WI38 (cell line): ENCODE measurements around the gene TGFBR3.

ENCODE experiments used
- H3K4me3 ChIP-seq: 2 replicates; pipeline ENCODE4 v1.5.1; 2011; ENCODE audit warnings: low read depth, mild to moderate bottlenecking, control low read depth, low read length
- TF ChIP-seq, protein P1 (sequence below): IDR thresholded peaks from 2 replicates; pipeline ENCODE4 v1.5.1; 2012; ENCODE audit warnings: low read depth, mild to moderate bottlenecking, control low read depth, low read length

The TGFBR3 gene

DNA sequence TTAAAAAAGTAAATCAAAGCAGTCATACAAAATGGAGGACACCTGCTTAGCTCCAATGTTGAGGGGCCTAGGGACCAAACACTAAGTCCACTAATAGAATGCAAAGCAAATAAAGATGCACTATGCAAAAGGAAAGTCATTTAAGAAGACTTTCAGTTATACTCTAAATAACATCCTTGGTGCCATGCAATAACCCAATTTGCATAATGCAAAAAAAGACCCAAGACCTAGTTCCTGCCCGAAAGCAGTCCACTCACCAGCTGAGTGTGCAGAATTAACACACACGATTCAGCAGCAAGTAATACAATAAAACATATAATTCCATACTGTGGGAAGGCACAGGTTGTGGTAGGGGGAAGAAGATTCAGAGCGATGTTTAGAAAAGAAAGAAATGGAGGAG, 101.8 kb downstream of the TGFBR3 start:
- H3K4me3 ChIP-seq = no peak overlapping the region
- TF ChIP-seq, protein P1, sequence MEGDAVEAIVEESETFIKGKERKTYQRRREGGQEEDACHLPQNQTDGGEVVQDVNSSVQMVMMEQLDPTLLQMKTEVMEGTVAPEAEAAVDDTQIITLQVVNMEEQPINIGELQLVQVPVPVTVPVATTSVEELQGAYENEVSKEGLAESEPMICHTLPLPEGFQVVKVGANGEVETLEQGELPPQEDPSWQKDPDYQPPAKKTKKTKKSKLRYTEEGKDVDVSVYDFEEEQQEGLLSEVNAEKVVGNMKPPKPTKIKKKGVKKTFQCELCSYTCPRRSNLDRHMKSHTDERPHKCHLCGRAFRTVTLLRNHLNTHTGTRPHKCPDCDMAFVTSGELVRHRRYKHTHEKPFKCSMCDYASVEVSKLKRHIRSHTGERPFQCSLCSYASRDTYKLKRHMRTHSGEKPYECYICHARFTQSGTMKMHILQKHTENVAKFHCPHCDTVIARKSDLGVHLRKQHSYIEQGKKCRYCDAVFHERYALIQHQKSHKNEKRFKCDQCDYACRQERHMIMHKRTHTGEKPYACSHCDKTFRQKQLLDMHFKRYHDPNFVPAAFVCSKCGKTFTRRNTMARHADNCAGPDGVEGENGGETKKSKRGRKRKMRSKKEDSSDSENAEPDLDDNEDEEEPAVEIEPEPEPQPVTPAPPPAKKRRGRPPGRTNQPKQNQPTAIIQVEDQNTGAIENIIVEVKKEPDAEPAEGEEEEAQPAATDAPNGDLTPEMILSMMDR = no peak

DNA sequence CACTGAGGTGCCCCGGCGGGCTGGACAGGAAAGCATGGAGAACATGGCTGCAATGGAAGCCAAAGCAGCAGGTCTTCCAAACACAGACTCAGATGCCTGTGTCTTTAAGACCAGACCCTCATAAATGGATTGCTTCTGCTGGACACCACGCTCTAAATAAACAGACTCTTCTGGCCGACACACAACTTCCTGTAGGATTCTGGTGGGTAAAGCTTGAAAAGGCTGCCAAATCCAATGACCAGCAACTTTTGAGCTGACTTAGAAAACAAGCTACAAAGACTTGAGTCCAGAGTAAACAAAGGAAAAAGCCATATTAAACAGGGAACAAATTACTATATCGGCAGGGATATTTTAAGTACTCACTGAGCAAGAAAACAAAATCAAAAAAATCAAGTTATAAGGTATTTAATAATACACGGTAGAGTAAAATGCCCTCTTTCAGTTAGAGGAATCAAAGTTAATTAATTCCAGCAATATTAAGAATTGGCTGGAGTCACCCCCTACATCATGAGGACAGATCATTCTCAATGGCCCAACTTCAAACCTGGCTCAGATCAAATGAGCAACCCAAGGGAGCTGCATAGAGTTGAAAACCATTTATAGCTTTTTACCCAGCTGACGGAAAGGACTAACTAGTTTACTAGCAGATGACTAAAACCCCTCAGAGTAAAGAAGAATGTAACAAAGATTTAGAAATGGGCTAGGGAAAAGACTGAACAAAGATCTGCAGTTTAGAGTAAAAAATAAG, 102.4 kb downstream of the TGFBR3 start:
- no peak overlapping the region for H3K4me3 ChIP-seq
- TF ChIP-seq, protein P1 = no peak

DNA sequence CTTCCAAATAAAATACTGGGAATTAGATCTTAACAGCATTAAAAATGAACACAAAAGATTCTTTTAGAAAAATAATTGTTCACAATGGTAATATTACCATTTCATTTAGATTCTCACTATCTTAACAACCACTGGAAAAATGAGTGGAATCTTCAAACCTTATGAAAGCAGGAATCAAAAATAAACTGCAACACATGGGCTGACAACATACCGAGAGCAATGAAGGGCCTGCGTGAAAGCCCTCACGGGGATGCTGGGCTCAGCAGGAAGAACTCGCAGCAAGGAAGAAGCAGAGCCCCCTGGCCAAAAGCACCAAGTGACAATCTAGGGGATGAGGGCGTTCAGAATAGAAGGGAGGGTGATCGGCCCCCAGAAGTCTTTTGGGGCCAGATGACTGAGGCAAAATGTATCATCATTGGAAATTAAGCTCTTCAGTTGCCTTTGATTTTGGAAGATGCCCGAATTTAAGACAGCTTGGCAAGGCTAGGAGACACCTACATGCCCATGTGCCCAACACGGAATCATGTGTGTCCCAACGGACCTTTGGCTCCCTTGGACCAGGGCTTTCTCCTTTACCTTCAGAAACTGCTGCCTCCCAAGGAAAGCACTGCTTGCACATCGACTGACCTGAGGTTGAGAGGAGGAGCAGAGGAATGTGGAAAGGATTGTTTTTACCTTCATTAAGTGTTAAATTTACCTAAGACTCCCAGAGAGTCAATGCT, 103.9 kb downstream of the TGFBR3 start:
- TF ChIP-seq, protein P1 = no peak
- H3K4me3 ChIP-seq = no peak overlapping the region

DNA sequence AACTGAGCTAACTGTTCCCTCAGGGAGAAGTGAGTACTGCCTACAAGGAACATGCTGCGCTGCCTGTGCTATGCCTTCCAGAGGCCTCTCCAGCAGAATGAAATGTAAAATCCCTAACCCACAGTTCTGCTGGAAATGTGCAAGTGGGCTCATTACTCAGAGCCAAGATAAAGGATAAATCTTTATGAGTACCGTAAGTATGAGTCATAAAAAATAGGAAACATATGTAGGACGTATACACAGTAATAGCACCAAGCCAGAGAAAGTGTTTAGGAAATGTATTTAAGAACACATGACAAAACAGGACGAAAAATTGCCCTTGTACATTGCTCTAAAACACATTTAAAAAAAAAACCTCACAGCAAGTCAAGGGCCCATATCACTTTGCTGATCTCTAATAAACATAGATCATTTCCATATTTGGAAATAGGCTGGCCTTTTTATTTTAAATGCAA, 104.6 kb downstream of the TGFBR3 start:
- H3K4me3 ChIP-seq = no peak overlapping the region
- TF ChIP-seq, protein P1 = no peak

DNA sequence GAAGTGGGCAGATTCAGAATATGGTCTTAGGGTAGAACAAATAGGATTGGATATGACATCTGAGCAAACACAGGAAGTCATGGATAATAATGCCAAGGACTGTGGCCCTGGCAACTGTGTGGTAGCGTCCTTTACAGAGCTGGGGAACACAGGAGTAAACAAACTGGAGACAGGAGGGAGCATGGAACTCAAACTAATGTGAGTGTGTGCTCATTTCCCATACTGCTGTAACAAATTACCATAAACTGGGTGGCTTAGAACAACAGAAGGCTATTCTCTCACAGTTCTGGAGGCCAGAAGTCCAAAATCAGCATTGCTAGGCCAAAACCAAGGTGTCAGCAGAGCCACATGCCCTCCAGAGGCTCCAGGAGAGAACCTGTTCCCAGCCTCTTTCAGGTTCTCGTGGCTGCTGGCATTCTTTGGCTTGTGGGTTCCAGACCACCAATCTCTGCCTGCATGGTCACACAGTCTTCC, 106.4 kb downstream of the TGFBR3 start:
- H3K4me3 ChIP-seq = no peak overlapping the region
- TF ChIP-seq, protein P1 = no peak

DNA sequence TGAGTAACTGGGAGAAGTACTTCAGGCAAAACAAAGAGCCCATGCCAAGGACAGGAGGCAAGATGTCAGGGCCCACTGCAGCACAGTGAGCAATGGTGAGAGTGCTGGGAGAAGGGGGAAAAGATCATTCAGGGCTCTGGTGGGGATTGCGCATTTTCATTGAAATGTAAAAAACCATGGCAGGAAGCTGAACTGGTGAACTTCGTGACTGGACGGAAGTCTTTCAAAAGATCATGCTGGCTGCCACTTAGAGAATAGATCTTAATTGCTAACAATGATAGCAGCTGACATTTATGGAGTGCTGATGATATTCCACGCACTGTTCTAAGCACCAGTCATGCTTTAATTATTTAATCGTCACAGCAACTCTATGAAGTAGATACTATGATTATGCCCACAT, 107.0 kb downstream of the TGFBR3 start:
- TF ChIP-seq, protein P1 = no peak
- H3K4me3 ChIP-seq = no peak overlapping the region
